LNCaP clone FGC (cell line): ENCODE measurements around the gene LRRFIP1.

ENCODE experiments used
- DNase-seq: peaks from one replicate; pipeline ENCODE4 v3.0.0-alpha.2; 2011; ENCODE audit warnings: low read depth
- H3K4me3 ChIP-seq: 2 replicates; pipeline ENCODE4 v1.5.1; 2011; ENCODE audit warnings: mild to moderate bottlenecking, low read depth, low read length, control low read depth
- CTCF ChIP-seq: IDR thresholded peaks from 2 replicates; pipeline ENCODE4 v1.5.1; 2012; ENCODE audit warnings: mild to moderate bottlenecking; ENCODE audit not compliant: control insufficient read depth, insufficient read depth; ENCODE audit errors: extremely low read depth

Gene LRRFIP1

GRCh38 chr2:237650455-237650850 is 23.1 kb downstream of the LRRFIP1 start:
- TF ChIP-seq CTCF = no peak
- no peak for DNase-seq

GRCh38 chr2:237651761-237652160 is 24.4 kb downstream of the LRRFIP1 start:
- no peak for DNase-seq
- TF ChIP-seq CTCF = no peak
- H3K4me3 ChIP-seq = no peak overlapping the region

More at GRCh38 chr2:237650455-237650850, 23.1 kb downstream of the LRRFIP1 start:
- no peak overlapping the region for H3K4me3 ChIP-seq

- TF ChIP-seq CTCF = no peak
- no peak for DNase-seq
- H3K4me3 ChIP-seq = no peak overlapping the region
Measured at GRCh38 chr2:237652181-237652580, 24.8 kb downstream of the LRRFIP1 start.

- no peak for TF ChIP-seq CTCF
- H3K4me3 ChIP-seq = no peak overlapping the region
Measured at GRCh38 chr2:237652854-237653253, 25.5 kb downstream of the LRRFIP1 start.

GRCh38 chr2:237653776-237654558 is 26.6 kb downstream of the LRRFIP1 start:
- no peak overlapping the region for H3K4me3 ChIP-seq
- DNase-seq = no peak
- TF ChIP-seq CTCF = no peak

More at GRCh38 chr2:237652854-237653253, 25.5 kb downstream of the LRRFIP1 start:
- DNase-seq = no peak

- TF ChIP-seq CTCF = no peak
- DNase-seq = no peak
- H3K4me3 ChIP-seq = no peak overlapping the region
Measured at GRCh38 chr2:237657063-237657462, 29.7 kb downstream of the LRRFIP1 start.

GRCh38 chr2:237660381-237660900 is 33.1 kb downstream of the LRRFIP1 start:
- no peak for TF ChIP-seq CTCF
- no peak overlapping the region for H3K4me3 ChIP-seq
- DNase-seq = peak; percentile 56
